PC-9 (cell line): Measurements from ENCODE around the gene CASR. TPM values are rescaled to one million over a fixed set of nuclear protein-coding genes. Genes with fewer than 3 reads are reported as not detected.

Source experiments
- BruUV-seq: library from RNA; stranded (reverse); fragments of 400-500 nt; replicated peaks from 2 replicates; lab custom pipeline; 2021; lab: Mats Ljungman, UMichigan
- CTCF ChIA-PET: fragments of 300-600 bp; sonication (Branson Sonifier 250); formaldehyde crosslinking; loops from one replicate; lab custom pipeline; 2022; ENCODE audit warnings: antibody characterized with exemption; lab: Charles Lee
- POLR2A ChIA-PET: fragments of 300-600 bp; sonication (Branson Sonifier 250); formaldehyde crosslinking; loops from one replicate; lab custom pipeline; 2022; ENCODE audit warnings: antibody characterized with exemption; ENCODE audit not compliant: unreplicated experiment; lab: Charles Lee
- DNase-seq, 2 experiments: peaks; one replicate each; pipeline versions ENCODE4 v3.0.0 to v3.0.0-alpha.2; 2015 to 2022; ENCODE audit warnings: mixed read lengths in 1 of 2
- H2AFZ ChIP-seq: fragments of 200-600 bp; sonication (generic); 2 replicates; pipeline ENCODE4 v1.8.1; 2017; ENCODE audit warnings: antibody characterized with exemption
- H3F3A ChIP-seq: fragments of 200-600 bp; sonication (generic); 2 replicates; pipeline ENCODE4 v1.8.1; 2017; ENCODE audit warnings: antibody characterized with exemption, mild to moderate bottlenecking, low read depth; ENCODE audit not compliant: insufficient read depth
- H3K27ac ChIP-seq: fragments of 200-600 bp; sonication (generic); 2 replicates; pipeline ENCODE4 v1.6.1; 2016; ENCODE audit warnings: mixed run types
- H3K27me3 ChIP-seq: fragments of 200-600 bp; sonication (generic); 2 replicates; pipeline ENCODE4 v1.6.1; 2016; ENCODE audit warnings: low read depth, mixed run types; ENCODE audit not compliant: insufficient read depth
- H3K36me3 ChIP-seq: fragments of 200-600 bp; sonication (generic); 2 replicates; pipeline ENCODE4 v1.6.1; 2016; ENCODE audit warnings: low read depth, mixed run types
- H3K4me1 ChIP-seq: fragments of 200-600 bp; sonication (generic); replicated peaks from 2 replicates; pipeline ENCODE4 v1.6.1; 2016; ENCODE audit warnings: mixed run types; ENCODE audit not compliant: insufficient read depth
- H3K4me2 ChIP-seq: fragments of 200-600 bp; sonication (generic); 2 replicates; pipeline ENCODE4 v1.6.1; 2017; ENCODE audit warnings: mixed run types
- H3K4me3 ChIP-seq: fragments of 200-600 bp; sonication (generic); 2 replicates; pipeline ENCODE4 v1.6.1; 2016; ENCODE audit warnings: mixed run types
- H3K79me2 ChIP-seq: fragments of 200-600 bp; sonication (generic); 2 replicates; pipeline ENCODE4 v1.6.1; 2017; ENCODE audit warnings: low read depth, mixed run types
- H3K9me2 ChIP-seq: fragments of 200-600 bp; sonication (generic); 2 replicates; pipeline ENCODE4 v1.8.1; 2017; ENCODE audit warnings: mild to moderate bottlenecking; ENCODE audit not compliant: insufficient read depth
- H3K9me3 ChIP-seq: fragments of 200-600 bp; sonication (generic); 2 replicates; pipeline ENCODE4 v1.8.1; 2016; ENCODE audit warnings: low read depth; ENCODE audit not compliant: insufficient read depth
- H4K20me1 ChIP-seq: fragments of 200-600 bp; sonication (generic); 2 replicates; pipeline ENCODE4 v1.8.1; 2017; ENCODE audit not compliant: insufficient read depth
- EZH2 ChIP-seq: fragments of 200-600 bp; sonication (generic); IDR thresholded peaks from 2 replicates; pipeline ENCODE4 v1.8.0; 2017; ENCODE audit warnings: antibody characterized with exemption, low read depth
- intact Hi-C: fragments of 100-400 bp; cut with micrococcal nuclease; formaldehyde crosslinking; loops from one replicate; pipeline ENCODE4 v1.10.0; 2022; ENCODE audit not compliant: unreplicated experiment
- total RNA-seq: library from RNA; stranded (reverse); gene quantifications from 2 replicates; pipeline ENCODE4 v1.2.3, GENCODE V29; 2021
- TF ChIP-seq, protein P1 (sequence below): fragments of 200-600 bp; sonication (generic); conservative IDR thresholded peaks from 2 replicates; pipeline ENCODE4 v1.6.1; 2017; ENCODE audit warnings: mixed run types, antibody characterized with exemption, mild to moderate bottlenecking, moderate library complexity

The CASR gene
- total RNA-seq, 1 experiment from 2014 or later, result not detected

DNA sequence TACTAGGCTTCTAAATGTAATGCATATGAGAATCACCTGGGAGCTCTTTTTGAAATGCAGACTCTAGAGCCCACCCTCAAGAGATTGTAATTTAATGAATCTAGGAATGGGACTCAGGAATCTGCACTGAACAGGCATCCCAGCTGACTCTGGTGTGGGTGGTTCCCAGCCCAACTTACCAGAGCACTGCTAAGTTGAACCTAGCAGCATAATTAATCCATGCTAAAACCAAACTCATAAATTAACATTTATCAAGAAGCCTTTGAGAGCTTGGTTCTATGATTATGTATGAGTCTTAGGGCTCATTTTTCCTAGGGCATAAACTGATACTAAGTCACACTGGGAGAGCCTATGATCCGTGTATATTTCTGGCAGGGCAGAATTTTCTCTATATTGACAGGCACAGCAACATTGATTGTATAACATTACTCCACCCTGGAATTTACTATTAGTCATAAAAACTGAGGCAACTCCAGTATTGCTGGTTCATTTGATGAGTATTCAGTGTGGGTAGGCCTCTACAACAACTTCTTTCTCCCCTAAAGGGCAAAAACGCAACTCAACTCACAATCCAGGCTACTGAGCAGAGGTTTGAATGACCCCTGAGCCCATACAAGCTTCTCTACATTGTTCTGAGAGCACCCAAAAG, 130.9 kb downstream of the CASR start:
- TF ChIP-seq, protein P1, sequence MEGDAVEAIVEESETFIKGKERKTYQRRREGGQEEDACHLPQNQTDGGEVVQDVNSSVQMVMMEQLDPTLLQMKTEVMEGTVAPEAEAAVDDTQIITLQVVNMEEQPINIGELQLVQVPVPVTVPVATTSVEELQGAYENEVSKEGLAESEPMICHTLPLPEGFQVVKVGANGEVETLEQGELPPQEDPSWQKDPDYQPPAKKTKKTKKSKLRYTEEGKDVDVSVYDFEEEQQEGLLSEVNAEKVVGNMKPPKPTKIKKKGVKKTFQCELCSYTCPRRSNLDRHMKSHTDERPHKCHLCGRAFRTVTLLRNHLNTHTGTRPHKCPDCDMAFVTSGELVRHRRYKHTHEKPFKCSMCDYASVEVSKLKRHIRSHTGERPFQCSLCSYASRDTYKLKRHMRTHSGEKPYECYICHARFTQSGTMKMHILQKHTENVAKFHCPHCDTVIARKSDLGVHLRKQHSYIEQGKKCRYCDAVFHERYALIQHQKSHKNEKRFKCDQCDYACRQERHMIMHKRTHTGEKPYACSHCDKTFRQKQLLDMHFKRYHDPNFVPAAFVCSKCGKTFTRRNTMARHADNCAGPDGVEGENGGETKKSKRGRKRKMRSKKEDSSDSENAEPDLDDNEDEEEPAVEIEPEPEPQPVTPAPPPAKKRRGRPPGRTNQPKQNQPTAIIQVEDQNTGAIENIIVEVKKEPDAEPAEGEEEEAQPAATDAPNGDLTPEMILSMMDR, result no peak
- TF ChIP-seq EZH2, result no peak
- Histone ChIP-seq H3K79me2 (no peaks in the 10 kb centered on the region), H3K4me1 (peaks cover 49% of the 10 kb centered on the region), H3K36me3 (no peaks in the 10 kb centered on the region), H3K4me3 (no peak overlapping the region), H3F3A (peaks cover 12% of the 10 kb centered on the region; the same call in 1 of the 2 replicates), H3K9me3 (no peaks in the 10 kb centered on the region), H3K27me3 (no peaks in the 10 kb centered on the region), H3K9me2 (no peaks in the 10 kb centered on the region; the same call in 1 of the 2 replicates), H2AFZ (peak overlapping the region; percentile 64), H3K4me2 (peak overlapping the region; percentile 45), H4K20me1 (no peaks in the 10 kb centered on the region), H3K27ac (peak overlapping the region; percentile 71)
- POLR2A ChIA-PET, result no interaction called here
- CTCF ChIA-PET, result no interaction called here
- no TSS peak for BruUV-seq
- intact Hi-C loops, result no loop called here
- DNase-seq, result peak in 1 of 2 experiments; percentile 76

- H3K4me2 ChIP-seq, result no peak overlapping the region
- no peak for DNase-seq
- H3K4me3 ChIP-seq, result no peak overlapping the region
- intact Hi-C loops, result no loop called here
- H2AFZ ChIP-seq, result no peak overlapping the region
- POLR2A ChIA-PET, result no interaction called here
- H3F3A ChIP-seq, result peaks cover 12% of the 10 kb centered on the region; the same call in 1 of the 2 replicates
- CTCF ChIA-PET, result interaction anchor here (0.6 kb wide), 1 partner anchor 336 kb away, joined by 5 read pairs; no protein-coding TSS in a partner anchor
- no peaks in the 10 kb centered on the region for H4K20me1 ChIP-seq
- TF ChIP-seq, protein P1, result no peak
- TF ChIP-seq EZH2, result no peak
- no peaks in the 10 kb centered on the region for H3K27me3 ChIP-seq
- H3K27ac ChIP-seq, result no peak overlapping the region
- no peaks in the 10 kb centered on the region for H3K79me2 ChIP-seq
- H3K9me3 ChIP-seq, result peaks cover 4% of the 10 kb centered on the region; the same call in 1 of the 2 replicates
- H3K4me1 ChIP-seq, result peaks cover 45% of the 10 kb centered on the region
- H3K36me3 ChIP-seq, result no peaks in the 10 kb centered on the region
- BruUV-seq, result no TSS peak
- H3K9me2 ChIP-seq, result no peaks in the 10 kb centered on the region; the same call in 1 of the 2 replicates
These were observed 132.2 kb downstream of the CASR start for GRCh38 chr3:122315619-122316018.

DNA sequence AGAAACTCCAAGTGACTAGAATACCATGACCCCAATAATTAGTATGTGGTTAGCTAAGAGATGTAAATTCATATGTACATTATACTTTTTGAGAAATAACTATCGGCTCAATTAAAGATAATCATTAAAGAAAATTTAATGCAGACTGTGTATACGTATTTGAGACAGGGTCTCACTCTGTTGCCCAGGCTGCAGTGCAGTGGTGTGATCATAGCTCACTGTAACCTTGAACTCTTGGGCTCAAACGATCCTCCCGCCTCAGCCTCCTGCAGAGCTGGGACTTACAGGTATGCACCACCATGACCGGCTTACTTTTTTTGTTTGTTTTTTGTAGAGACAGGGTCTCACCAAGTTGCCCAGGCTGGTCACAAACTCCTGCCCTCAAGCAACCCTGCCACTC, 132.9 kb downstream of the CASR start:
- H3K79me2 ChIP-seq, result no peaks in the 10 kb centered on the region
- POLR2A ChIA-PET, result no interaction called here
- no TSS peak for BruUV-seq
- CTCF ChIA-PET, result no interaction called here
- no peak overlapping the region for H3K27ac ChIP-seq
- H3K36me3 ChIP-seq, result no peaks in the 10 kb centered on the region
- peaks cover 4% of the 10 kb centered on the region; the same call in 1 of the 2 replicates for H3K9me3 ChIP-seq
- intact Hi-C loops, result no loop called here
- H3K27me3 ChIP-seq, result no peaks in the 10 kb centered on the region
- H2AFZ ChIP-seq, result no peak overlapping the region
- no peaks in the 10 kb centered on the region for H4K20me1 ChIP-seq
- no peak for DNase-seq
- no peak overlapping the region for H3K4me3 ChIP-seq
- no peaks in the 10 kb centered on the region; the same call in 1 of the 2 replicates for H3K9me2 ChIP-seq
- TF ChIP-seq, protein P1, result no peak
- no peak for TF ChIP-seq EZH2
- H3K4me1 ChIP-seq, result peaks cover 42% of the 10 kb centered on the region
- H3F3A ChIP-seq, result peaks cover 12% of the 10 kb centered on the region; the same call in 1 of the 2 replicates
- H3K4me2 ChIP-seq, result no peak overlapping the region
